HepG2 (cell line): Measurements from ENCODE around the gene DQX1. TPM values are rescaled to one million over a fixed set of nuclear protein-coding genes. Genes with fewer than 3 reads are reported as not detected.

Experiments used
- FOXO4 ChIP-seq: sonication (generic); formaldehyde crosslinking; conservative IDR thresholded peaks from 2 replicates; pipeline ENCODE4 v1.8.1; 2023; ENCODE audit warnings: missing genetic modification reagents
- JARID2 ChIP-seq: sonication (generic); formaldehyde crosslinking; IDR thresholded peaks from 2 replicates; pipeline ENCODE4 v1.8.1; 2023; ENCODE audit warnings: missing genetic modification reagents, inconsistent platforms; ENCODE audit not compliant: insufficient replicate concordance
- KLF11 ChIP-seq: IDR thresholded peaks from 2 replicates; pipeline ENCODE4 v1.6.1; 2016; ENCODE audit warnings: missing compliant biosample characterization
- MAFF ChIP-seq: IDR thresholded peaks from 2 replicates; pipeline ENCODE4 v1.6.1; 2011; ENCODE audit warnings: low read depth, low read length, improper control_type of control experiment
- MLXIP ChIP-seq: sonication (generic); formaldehyde crosslinking; IDR thresholded peaks from 2 replicates; pipeline ENCODE4 v1.9.0; 2021; ENCODE audit warnings: missing genetic modification reagents, borderline replicate concordance
- MTERF4 ChIP-seq: sonication (generic); formaldehyde crosslinking; IDR thresholded peaks from 2 replicates; pipeline ENCODE4 v1.8.0; 2023; ENCODE audit warnings: mild to moderate bottlenecking, missing genetic modification reagents
- NCOA2 ChIP-seq: sonication (generic); formaldehyde crosslinking; IDR thresholded peaks from 2 replicates; pipeline ENCODE4 v1.8.0; 2022; ENCODE audit warnings: inconsistent platforms
- NONO ChIP-seq, 2 experiments: fragments of 450-650 bp in 1 of 2; sonication (generic) in 1 of 2; formaldehyde crosslinking in 1 of 2; IDR thresholded peaks in 1 of 2; conservative IDR thresholded peaks in 1 of 2; 2 replicates each; pipeline versions ENCODE4 v1.6.1 to v1.8.0; 2017 to 2022; ENCODE audit warnings: mild to moderate bottlenecking in 1 of 2, missing genetic modification reagents in 1 of 2, moderate library complexity in 1 of 2
- PHF21A ChIP-seq: sonication (generic); formaldehyde crosslinking; IDR thresholded peaks from 2 replicates; pipeline ENCODE4 v1.5.0; 2020; ENCODE audit warnings: mild to moderate bottlenecking, missing genetic modification reagents
- RARA ChIP-seq: IDR thresholded peaks from 2 replicates; pipeline ENCODE4 v1.6.1; 2016; ENCODE audit warnings: missing genetic modification reagents, missing compliant biosample characterization
- SIN3A ChIP-seq: IDR thresholded peaks from 2 replicates; pipeline ENCODE4 v1.6.1; 2011; ENCODE audit warnings: low read depth, mild to moderate bottlenecking, control low read depth, low read length, borderline replicate concordance
- TARDBP ChIP-seq: sonication (generic); formaldehyde crosslinking; IDR thresholded peaks from 2 replicates; pipeline ENCODE4 v1.8.0; 2022; ENCODE audit warnings: mild to moderate bottlenecking, missing genetic modification reagents
- TBX2 ChIP-seq: sonication (generic); formaldehyde crosslinking; IDR thresholded peaks from 2 replicates; pipeline ENCODE4 v1.5.0; 2020; ENCODE audit warnings: missing genetic modification reagents, mild to moderate bottlenecking, borderline replicate concordance
- TEAD3 ChIP-seq: optimal IDR thresholded peaks from 2 replicates; pipeline ENCODE3; 2016; ENCODE audit warnings: borderline replicate concordance
- ZBTB20 ChIP-seq: sonication (generic); formaldehyde crosslinking; IDR thresholded peaks from 2 replicates; pipeline ENCODE4 v1.8.1; 2023; ENCODE audit warnings: missing genetic modification reagents, low read depth, mild to moderate bottlenecking, borderline replicate concordance
- ZNF232 ChIP-seq: sonication (generic); formaldehyde crosslinking; IDR thresholded peaks from 2 replicates; pipeline ENCODE4 v1.4.0; 2020; ENCODE audit warnings: missing genetic modification reagents, borderline replicate concordance
- ZNF275 ChIP-seq: sonication (generic); formaldehyde crosslinking; IDR thresholded peaks from 2 replicates; pipeline ENCODE4 v1.8.0; 2022; ENCODE audit warnings: missing genetic modification reagents, mild to moderate bottlenecking, inconsistent platforms, borderline replicate concordance
- ZNF431 ChIP-seq: sonication (generic); formaldehyde crosslinking; IDR thresholded peaks from 2 replicates; pipeline ENCODE4 v1.9.0; 2022; ENCODE audit warnings: missing genetic modification reagents, low read depth, mild to moderate bottlenecking, borderline replicate concordance
- ZNF510 ChIP-seq: sonication (generic); formaldehyde crosslinking; IDR thresholded peaks from 2 replicates; pipeline ENCODE4 v1.4.0; 2020; ENCODE audit warnings: low read depth, mild to moderate bottlenecking, missing genetic modification reagents
- ZNF543 ChIP-seq: sonication (generic); formaldehyde crosslinking; IDR thresholded peaks from 2 replicates; pipeline ENCODE4 v1.4.0; 2020; ENCODE audit warnings: mild to moderate bottlenecking, missing genetic modification reagents
- ZNF589 ChIP-seq: sonication (generic); formaldehyde crosslinking; conservative IDR thresholded peaks from 2 replicates; pipeline ENCODE4 v1.8.0; 2022; ENCODE audit warnings: mild to moderate bottlenecking, moderate library complexity, missing genetic modification reagents
- ZNF607 ChIP-seq: sonication (generic); formaldehyde crosslinking; IDR thresholded peaks from 2 replicates; pipeline ENCODE4 v1.5.1; 2020; ENCODE audit warnings: missing genetic modification reagents, mild to moderate bottlenecking, borderline replicate concordance
- polyA plus RNA-seq, 8 experiments: library from polyadenylated mRNA; depleted of rRNA in 3 of 8; stranded (reverse) in 7 of 8; unstranded in 1 of 8; fragments of >200 nt; fragmentation: Illumina TruSeq in 4 of 8; extraction: Trizol in 4 of 8; gene quantifications; 2 replicates each; pipeline versions ENCODE4 v1.2.1 to v1.2.3, GENCODE V29; 2011 to 2016; ENCODE audit warnings: low read depth in 4 of 8, missing spikeins in 1 of 8, mixed read lengths in 1 of 8; ENCODE audit not compliant: insufficient read depth in 1 of 8
- total RNA-seq, 5 experiments: library from RNA; depleted of rRNA; stranded (reverse); fragments of >200 nt; fragmentation: Illumina TruSeq; extraction: Trizol; gene quantifications; 2 replicates each; pipeline ENCODE4 v1.2.3, GENCODE V29; 2016; ENCODE audit warnings: low read depth in 1 of 5

Gene DQX1
- total and polyA plus RNA-seq, 2 of the 13 experiments (the other 11 are each of a cell fraction or from before 2014, with no cell fraction given) = 27.6 to 89.8 TPM

DNA sequence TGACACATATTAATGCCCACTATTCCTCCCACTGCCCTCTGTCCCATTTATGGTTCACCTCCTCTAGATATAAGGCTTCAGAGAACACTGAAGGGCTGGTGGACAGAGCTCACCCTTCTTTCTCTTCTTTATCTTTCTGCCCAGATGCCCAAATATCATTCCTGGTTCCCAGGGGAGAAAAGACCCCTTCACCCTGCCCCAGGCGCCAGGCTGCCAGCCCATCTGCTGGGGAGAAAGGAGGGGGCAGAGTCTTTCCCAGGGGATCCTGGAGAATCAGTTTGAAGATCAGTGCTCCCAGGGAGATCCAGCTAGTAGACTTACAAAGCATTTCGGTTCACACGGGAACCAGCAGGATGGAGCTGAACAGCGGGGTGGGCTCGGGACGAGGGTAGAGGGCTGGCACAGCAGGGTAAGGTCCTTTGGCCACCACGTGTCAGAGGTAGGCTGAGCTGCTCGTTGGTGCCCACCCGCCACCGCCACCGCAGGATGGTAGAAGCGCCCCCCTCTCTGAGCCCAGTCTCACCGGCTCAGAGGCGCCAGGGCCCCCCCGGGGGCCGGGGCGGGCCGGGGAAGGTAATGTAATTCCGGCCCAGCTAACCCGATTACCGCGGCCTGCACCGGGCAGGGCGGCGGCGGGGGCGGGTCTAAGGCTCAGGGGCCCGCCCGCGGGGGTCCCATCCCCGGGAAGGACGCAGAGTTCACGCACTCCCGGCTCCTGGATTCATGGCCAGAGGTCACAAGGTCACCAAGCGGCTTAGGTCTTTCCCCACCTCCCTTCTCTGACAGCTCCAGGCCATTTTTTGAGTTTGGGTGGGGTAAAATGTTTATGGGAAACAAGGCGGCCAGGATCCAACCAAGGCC, 13.1 kb downstream of the DQX1 start (continued):
- TF ChIP-seq TBX2 (peak; percentile 57), TEAD3 (CRISPR knock-in tag) (peak; percentile 7), ZNF543 (CRISPR knock-in tag) (peak; percentile 46; the same call in 1 of the 2 replicates), KLF11 (CRISPR knock-in tag) (peak; percentile 28; the same call in 1 of the 2 replicates), NCOA2 (CRISPR knock-in tag) (peak; percentile 23; the same call in 1 of the 2 replicates), ZNF431 (CRISPR knock-in tag) (0 out of 2 replicates have a peak, but pooled peaks have one; percentile 8), ZBTB20 (peak; percentile 43; the same call in 1 of the 2 replicates), SIN3A (no peak), MLXIP (CRISPR knock-in tag) (no peak), ZNF607 (CRISPR knock-in tag) (peak; percentile 47; the same call in 1 of the 2 replicates), MAFF (no peak), RARA (CRISPR knock-in tag) (peak; percentile 73), ZNF510 (CRISPR knock-in tag) (no peak), TARDBP (peak; percentile 72), FOXO4 (no peak), NONO (IDR thresholded peaks at IDR 0.05) (no peak), NONO (CRISPR knock-in tag; conservative IDR thresholded peaks at IDR 0.05) (peak; percentile 27), ZNF275 (CRISPR knock-in tag) (no peak), ZNF232 (no peak), ZNF589 (CRISPR knock-in tag) (0 out of 2 replicates have a peak, but pooled peaks have one; percentile 29), PHF21A (peak; percentile 37; the same call in 1 of the 2 replicates), MTERF4 (CRISPR knock-in tag) (0 out of 2 replicates have a peak, but pooled peaks have one; percentile 40), JARID2 (no peak)
